ENCODE data around the gene TEPSIN. TPM values are rescaled to one million over a fixed set of nuclear protein-coding genes. Genes with fewer than 3 reads are reported as not detected.

The TEPSIN gene
- total RNA-seq, 2 experiments from 2014 or later: 28.2 to 32.2 TPM

GRCh38 chr17:81192386-81193050 lies 46.3 kb downstream of the TEPSIN start:
- Mint-ChIP-seq H3K4me1 (ENCODE audit: low read depth) (no peaks in the 10 kb centered on the region), H3K27me3 (no peaks in the 10 kb centered on the region), H3K27ac (no peak overlapping the region), H3K36me3 (ENCODE audit: low read depth) (no peaks in the 10 kb centered on the region), H3K4me3 (no peak overlapping the region), H3K9me3 (no peaks in the 10 kb centered on the region)
- DNase-seq (no peak), ATAC-seq (no peak)
- POLR2A ChIA-PET: no interaction called here
- TF ChIP-seq CTCF (IDR thresholded peaks at IDR 0.05): no peak
- intact Hi-C loops (cut with micrococcal nuclease): no loop called here
- CTCF ChIA-PET: no interaction called here

GRCh38 chr17:81191646-81192045 lies 47.2 kb downstream of the TEPSIN start:
- no peak overlapping the region for H3K4me3 Mint-ChIP-seq
- no peaks in the 10 kb centered on the region for H3K9me3 Mint-ChIP-seq
- CTCF ChIA-PET: no interaction called here
- no peaks in the 10 kb centered on the region for H3K4me1 Mint-ChIP-seq (ENCODE audit: low read depth)
- H3K27ac Mint-ChIP-seq: no peak overlapping the region
- POLR2A ChIA-PET: no interaction called here
- no peak for TF ChIP-seq CTCF (IDR thresholded peaks at IDR 0.05)
- H3K36me3 Mint-ChIP-seq (ENCODE audit: low read depth): no peaks in the 10 kb centered on the region
- intact Hi-C loops (cut with micrococcal nuclease): no loop called here
- ATAC-seq: no peak
- no peak for DNase-seq
- H3K27me3 Mint-ChIP-seq: no peaks in the 10 kb centered on the region

- ChIA-PET POLR2A (interaction anchor here (1.3 kb wide), 1 partner anchor 10 kb away, joined by 4 read pairs; no protein-coding TSS in a partner anchor), CTCF (no interaction called here)
- intact Hi-C loops (cut with micrococcal nuclease): no loop called here
- Mint-ChIP-seq H3K9me3 (no peaks in the 10 kb centered on the region), H3K4me3 (no peak overlapping the region), H3K36me3 (ENCODE audit: low read depth) (no peaks in the 10 kb centered on the region), H3K27ac (no peak overlapping the region), H3K4me1 (ENCODE audit: low read depth) (no peaks in the 10 kb centered on the region), H3K27me3 (no peaks in the 10 kb centered on the region)
- DNase-seq (no peak), ATAC-seq (no peak)
- TF ChIP-seq CTCF (IDR thresholded peaks at IDR 0.05): no peak
Observed at GRCh38 chr17:81191116-81191515, 47.7 kb downstream of the TEPSIN start.

- Mint-ChIP-seq H3K27ac (no peak overlapping the region), H3K4me1 (ENCODE audit: low read depth) (no peaks in the 10 kb centered on the region), H3K9me3 (no peaks in the 10 kb centered on the region), H3K27me3 (no peaks in the 10 kb centered on the region), H3K36me3 (ENCODE audit: low read depth) (no peaks in the 10 kb centered on the region), H3K4me3 (no peak overlapping the region)
- POLR2A ChIA-PET: interaction anchor here (1.3 kb wide), 1 partner anchor 10 kb away, joined by 4 read pairs; no protein-coding TSS in a partner anchor
- CTCF ChIA-PET: no interaction called here
- no peak for DNase-seq
- intact Hi-C loops (cut with micrococcal nuclease): no loop called here
- ATAC-seq: no peak
- TF ChIP-seq CTCF (IDR thresholded peaks at IDR 0.05): no peak
Observed at GRCh38 chr17:81190591-81190990, 48.3 kb downstream of the TEPSIN start.

GRCh38 chr17:81189670-81190530 lies 49.0 kb downstream of the TEPSIN start:
- ChIA-PET POLR2A (interaction anchor here (0.6 to 1.7 kb wide), 3 partner anchors 11 to 25 kb away, joined by 3 to 5 read pairs (median 4); no protein-coding TSS in a partner anchor), CTCF (no interaction called here)
- intact Hi-C loops (cut with micrococcal nuclease): no loop called here
- no peaks in the 10 kb centered on the region for H3K36me3 Mint-ChIP-seq (ENCODE audit: low read depth)
- no peak overlapping the region for H3K27ac Mint-ChIP-seq
- H3K9me3 Mint-ChIP-seq: no peaks in the 10 kb centered on the region
- no peak for DNase-seq
- no peaks in the 10 kb centered on the region for H3K4me1 Mint-ChIP-seq (ENCODE audit: low read depth)
- TF ChIP-seq CTCF (IDR thresholded peaks at IDR 0.05): no peak
- no peaks in the 10 kb centered on the region for H3K27me3 Mint-ChIP-seq
- ATAC-seq: no peak
- H3K4me3 Mint-ChIP-seq: no peak overlapping the region
